GM12801 (cell line): ENCODE measurements around the gene FEM1A.

ENCODE experiments used
- CTCF ChIP-seq: IDR thresholded peaks from one replicate; pipeline ENCODE4 v1.5.1; 2011; ENCODE audit warnings: control low read depth; ENCODE audit not compliant: insufficient read length; ENCODE audit errors: extremely low read depth

FEM1A gene

GRCh38 chr19:4815426-4816201 is 24.1 kb downstream of the FEM1A start:
- no peak for TF ChIP-seq CTCF

- no peak for TF ChIP-seq CTCF
Measured at GRCh38 chr19:4816202-4816949, 24.8 kb downstream of the FEM1A start.

- TF ChIP-seq CTCF: no peak
Measured at GRCh38 chr19:4816950-4817278, 25.4 kb downstream of the FEM1A start.

- no peak for TF ChIP-seq CTCF
Measured at GRCh38 chr19:4817467-4818277, 26.1 kb downstream of the FEM1A start.

GRCh38 chr19:4821265-4821664 is 29.7 kb downstream of the FEM1A start:
- no peak for TF ChIP-seq CTCF

GRCh38 chr19:4823577-4823976 is 32.0 kb downstream of the FEM1A start:
- no peak for TF ChIP-seq CTCF
